RPMI7951 (cell line): ENCODE measurements around the gene DRAXIN. TPM values are rescaled to one million over a fixed set of nuclear protein-coding genes. Genes with fewer than 3 reads are reported as not detected.
A peak's percentile ranks its signal among the peaks of the same experiment; 100 is the strongest.

Experiments used
- DNase-seq: peaks from one replicate; pipeline ENCODE4 v3.0.0-alpha.2; 2012; ENCODE audit warnings: low read depth
- total RNA-seq: library from RNA; depleted of rRNA; stranded (reverse); fragments of >200 nt; shearing (Covaris generic); gene quantifications from 2 replicates; pipeline ENCODE4 v1.2.3, GENCODE V29; 2014

Gene DRAXIN
- total RNA-seq, 1 experiment from 2014 or later = under 0.01 TPM

GRCh38 chr1:11654939-11655808, 36.3 kb upstream of the DRAXIN start:
- no peak for DNase-seq

DNA sequence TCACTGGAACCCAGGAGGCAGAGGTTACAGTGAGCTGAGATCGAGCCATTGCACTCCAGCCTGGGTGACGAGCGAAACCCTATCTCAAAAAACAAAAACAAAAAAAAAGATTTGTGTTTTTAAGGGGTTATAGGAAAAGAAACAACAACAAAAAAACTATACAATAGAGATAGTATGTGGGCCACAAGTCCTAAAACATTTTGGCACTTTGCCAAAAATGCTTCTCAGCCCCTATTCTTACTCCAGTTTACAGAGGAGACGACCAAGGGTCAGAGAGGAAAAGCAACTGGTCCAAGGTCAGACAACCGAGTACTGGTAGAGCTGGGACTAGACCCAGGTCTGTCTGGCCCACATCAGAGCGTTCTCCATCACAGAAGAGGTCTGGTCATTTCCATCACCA, 33.9 kb upstream of the DRAXIN start:
- DNase-seq = no peak

- no peak for DNase-seq
These were observed 33.0 kb upstream of the DRAXIN start for GRCh38 chr1:11658542-11658941.

- DNase-seq = no peak
These were observed 31.8 kb upstream of the DRAXIN start for GRCh38 chr1:11659748-11660147.

- no peak for DNase-seq
These were observed 30.4 kb upstream of the DRAXIN start for GRCh38 chr1:11661103-11661502.

GRCh38 chr1:11664336-11665065, 27.0 kb upstream of the DRAXIN start:
- peak; percentile 32 for DNase-seq

DNA sequence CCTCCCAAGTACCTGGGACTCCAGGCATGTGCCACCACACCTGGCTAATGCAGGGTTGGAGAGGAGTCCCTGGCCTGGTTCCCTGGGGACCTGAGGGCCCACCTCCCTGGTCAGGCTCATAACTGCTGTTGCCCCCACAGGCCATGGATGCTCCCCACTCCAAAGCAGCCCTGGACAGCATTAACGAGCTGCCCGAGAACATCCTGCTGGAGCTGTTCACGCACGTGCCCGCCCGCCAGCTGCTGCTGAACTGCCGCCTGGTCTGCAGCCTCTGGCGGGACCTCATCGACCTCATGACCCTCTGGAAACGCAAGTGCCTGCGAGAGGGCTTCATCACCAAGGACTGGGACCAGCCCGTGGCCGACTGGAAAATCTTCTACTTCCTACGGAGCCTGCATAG, 23.0 kb upstream of the DRAXIN start:
- DNase-seq = no peak

DNA sequence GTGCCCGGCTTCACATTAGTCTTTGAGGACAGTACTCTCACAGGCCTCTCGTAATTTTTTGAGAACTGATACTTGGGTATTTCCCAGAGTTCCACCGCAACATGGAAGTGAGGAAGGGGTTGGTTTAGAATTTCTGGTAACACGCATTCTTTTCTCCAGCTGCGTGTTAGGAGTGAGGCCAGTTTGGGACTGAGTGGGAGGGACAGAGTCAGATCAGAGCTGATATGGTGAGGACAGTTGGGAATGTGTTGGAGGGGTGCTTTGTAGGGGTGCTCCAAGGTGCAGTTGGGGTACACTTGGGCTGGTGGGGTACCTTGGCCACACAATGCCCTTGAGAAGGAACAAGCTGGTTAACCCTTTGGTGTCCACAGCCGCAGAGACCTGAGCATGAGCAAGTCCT, 20.8 kb upstream of the DRAXIN start:
- DNase-seq = no peak

DNA sequence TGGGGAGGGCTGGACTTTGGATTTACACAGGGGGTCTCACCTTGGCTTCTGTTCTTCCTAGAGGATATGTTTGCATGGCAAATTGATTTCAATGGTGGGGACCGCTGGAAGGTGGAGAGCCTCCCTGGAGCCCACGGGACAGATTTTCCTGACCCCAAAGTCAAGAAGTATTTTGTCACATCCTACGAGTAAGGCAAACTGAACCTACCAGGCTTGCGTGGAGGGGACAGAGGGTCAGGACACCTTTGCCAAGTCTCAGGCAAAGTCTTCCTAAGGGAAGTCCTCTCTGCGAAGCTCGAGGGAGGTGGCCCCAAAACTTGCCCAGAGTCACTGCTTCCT, 20.3 kb upstream of the DRAXIN start:
- DNase-seq = no peak

DNA sequence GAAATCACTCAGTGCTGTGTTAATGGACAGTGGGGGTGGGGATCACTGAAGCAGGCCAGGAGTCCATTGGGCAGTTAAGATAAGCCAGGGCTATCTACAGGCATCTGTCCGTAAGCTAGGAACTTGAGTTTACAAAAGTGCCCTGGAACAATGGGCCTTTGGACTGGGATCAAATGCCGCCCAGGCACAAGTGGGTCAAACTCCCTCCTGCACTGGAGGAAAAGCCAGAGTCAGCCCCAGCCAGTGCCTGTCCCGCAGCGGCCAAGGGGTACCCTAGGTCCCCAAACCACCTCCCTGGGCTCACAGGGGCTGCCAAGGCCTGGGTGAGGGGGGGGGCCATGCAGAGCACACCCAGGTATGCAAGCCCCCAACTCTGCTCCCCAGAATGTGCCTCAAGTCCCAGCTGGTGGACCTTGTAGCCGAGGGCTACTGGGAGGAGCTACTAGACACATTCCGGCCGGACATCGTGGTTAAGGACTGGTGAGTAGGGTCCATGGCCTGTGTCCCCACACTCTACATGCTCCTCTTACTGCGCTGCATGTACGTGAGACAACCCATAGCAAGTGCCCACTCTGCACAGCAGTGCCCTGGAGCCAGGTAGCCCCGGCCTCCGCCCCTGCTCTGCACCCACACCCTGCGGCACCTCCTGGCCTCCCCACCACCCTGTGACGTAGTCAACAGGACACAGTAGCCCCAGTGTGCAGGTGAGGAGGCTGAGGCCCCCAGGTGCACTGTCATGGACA, 19.8 kb upstream of the DRAXIN start:
- DNase-seq = no peak

- DNase-seq = no peak
These were observed 18.3 kb upstream of the DRAXIN start for GRCh38 chr1:11673089-11673769.

- DNase-seq = no peak
These were observed 17.0 kb upstream of the DRAXIN start for GRCh38 chr1:11674488-11674887.

DNA sequence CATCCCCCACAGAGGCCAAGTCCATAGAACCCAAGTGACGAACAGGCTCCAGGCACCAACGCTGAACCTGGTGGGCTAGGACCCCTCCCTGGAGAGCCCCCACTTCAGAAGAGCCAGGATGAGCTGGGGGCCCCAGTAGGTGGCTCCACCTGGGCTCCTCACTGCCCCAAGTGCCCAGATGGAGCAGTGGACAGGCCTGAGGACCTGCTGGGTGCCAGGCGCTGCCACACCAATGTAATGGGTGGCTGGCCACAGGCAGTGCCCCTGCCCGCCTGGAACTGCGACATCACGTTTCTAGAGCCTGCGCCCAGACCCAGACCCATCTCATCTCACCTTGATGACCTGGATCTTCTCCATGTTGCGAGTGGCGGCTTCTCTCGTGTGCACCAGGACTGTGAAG, 16.2 kb upstream of the DRAXIN start:
- DNase-seq = no peak

- no peak for DNase-seq
These were observed 15.0 kb upstream of the DRAXIN start for GRCh38 chr1:11676386-11677103.

DNA sequence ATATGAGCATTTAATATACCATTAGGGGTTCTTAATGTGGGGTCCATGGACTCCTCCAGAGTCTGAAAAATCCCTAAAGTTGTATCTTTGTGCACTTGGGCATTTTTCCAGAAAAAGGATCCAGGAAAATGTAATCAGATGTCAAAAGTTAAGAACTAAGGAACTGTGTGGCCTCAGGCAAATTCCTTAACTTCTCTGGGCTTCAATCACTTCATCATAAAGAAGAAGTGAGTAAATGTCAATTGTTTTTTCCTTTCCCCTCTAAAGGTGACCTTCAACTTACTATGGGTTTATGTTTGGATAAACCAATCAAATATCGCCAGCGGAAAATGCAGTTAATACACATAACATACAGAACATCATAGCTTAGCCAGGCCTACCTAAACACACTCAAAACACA, 13.1 kb upstream of the DRAXIN start:
- DNase-seq = no peak

GRCh38 chr1:11680270-11681070, 11.0 kb upstream of the DRAXIN start:
- DNase-seq = no peak

- DNase-seq = peak; percentile 95
These were observed 10.3 kb upstream of the DRAXIN start, which contains the start of gene MAD2L2 for GRCh38 chr1:11681071-11681771. Gene MAD2L2 (minus strand): TSS chr1:11681148. CDS start chr1:11680601, 547 bp downstream.

DNA sequence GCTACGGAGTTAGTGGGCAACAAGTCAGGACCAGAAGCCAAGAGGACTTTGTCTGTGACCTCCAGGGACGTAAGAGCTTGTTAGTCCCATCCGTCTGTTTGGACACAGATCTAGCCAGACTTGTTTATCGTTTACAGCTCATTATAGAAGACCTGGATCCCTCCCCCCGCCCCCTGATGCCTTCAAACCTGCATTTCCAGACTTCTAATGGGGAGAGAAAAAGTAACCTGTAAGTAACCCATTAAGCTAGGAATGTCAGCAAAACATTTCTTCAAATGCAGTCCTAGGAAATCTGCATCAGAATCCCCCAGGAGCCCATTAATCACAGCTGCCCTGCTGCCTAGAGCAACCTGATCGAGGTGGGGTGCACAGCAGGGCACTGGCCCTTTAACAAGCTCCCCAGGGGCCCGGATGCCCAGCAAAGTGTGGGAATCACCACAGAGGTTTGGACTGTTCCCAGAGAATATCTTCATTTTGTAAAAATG, 9.2 kb upstream of the DRAXIN start:
- DNase-seq = no peak

- DNase-seq = no peak
These were observed 8.7 kb upstream of the DRAXIN start for GRCh38 chr1:11682799-11683198.

DNA sequence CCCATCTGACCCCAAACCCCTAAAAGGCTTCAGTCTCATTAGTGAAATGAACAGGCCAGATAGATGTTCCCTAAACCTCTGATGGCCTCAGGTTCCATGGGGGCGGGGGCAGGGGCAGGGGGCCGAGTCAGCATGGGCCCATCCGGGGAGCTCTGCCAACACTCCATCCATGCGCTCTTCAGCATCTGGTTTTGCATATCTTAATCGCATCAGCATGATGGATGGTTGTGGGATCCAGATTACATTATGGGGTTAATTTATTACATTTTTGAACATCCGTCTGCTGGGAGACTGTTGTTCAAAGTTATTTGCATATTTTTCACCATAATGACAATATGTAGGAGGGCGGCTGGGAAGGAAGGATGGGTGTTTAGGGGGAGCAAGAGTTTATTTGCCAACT, 7.4 kb upstream of the DRAXIN start:
- DNase-seq = no peak
